Muscle layer of colon (tissue), 2 donors: ENCODE results near the gene SNRNP200.

Experiments used
- H3K27ac ChIP-seq: one replicate; pipeline ENCODE4 v1.7.0; 2013; ENCODE audit warnings: low read depth, mild to moderate bottlenecking, low read length, moderate library complexity
- H3K27me3 ChIP-seq, 2 donors: one replicate each; pipeline ENCODE4 v1.7.0; 2013; ENCODE audit warnings: low read length in 2 of 2, mild to moderate bottlenecking in 2 of 2; ENCODE audit not compliant: insufficient read depth in 2 of 2, control insufficient read depth in 1 of 2
- H3K36me3 ChIP-seq: one replicate; pipeline ENCODE4 v1.7.0; 2013; ENCODE audit warnings: mild to moderate bottlenecking, low read length; ENCODE audit not compliant: insufficient read depth
- H3K4me1 ChIP-seq: one replicate; pipeline ENCODE4 v1.7.0; 2013; ENCODE audit warnings: mild to moderate bottlenecking, low read length; ENCODE audit not compliant: insufficient read depth
- H3K4me3 ChIP-seq, 2 donors: one replicate each; pipeline ENCODE4 v1.7.0; 2013; ENCODE audit warnings: low read length in 2 of 2, low read depth in 1 of 2, mild to moderate bottlenecking in 1 of 2, moderate library complexity in 1 of 2
- H3K9ac ChIP-seq: one replicate; pipeline ENCODE4 v1.7.0; 2013; ENCODE audit warnings: low read length
- H3K9me3 ChIP-seq: one replicate; pipeline ENCODE4 v1.7.0; 2013; ENCODE audit warnings: mild to moderate bottlenecking, low read length
- donor health status: abdominal sarcoma.
- donor health status: Adenocarcinoma of cecum.

SNRNP200 gene

DNA sequence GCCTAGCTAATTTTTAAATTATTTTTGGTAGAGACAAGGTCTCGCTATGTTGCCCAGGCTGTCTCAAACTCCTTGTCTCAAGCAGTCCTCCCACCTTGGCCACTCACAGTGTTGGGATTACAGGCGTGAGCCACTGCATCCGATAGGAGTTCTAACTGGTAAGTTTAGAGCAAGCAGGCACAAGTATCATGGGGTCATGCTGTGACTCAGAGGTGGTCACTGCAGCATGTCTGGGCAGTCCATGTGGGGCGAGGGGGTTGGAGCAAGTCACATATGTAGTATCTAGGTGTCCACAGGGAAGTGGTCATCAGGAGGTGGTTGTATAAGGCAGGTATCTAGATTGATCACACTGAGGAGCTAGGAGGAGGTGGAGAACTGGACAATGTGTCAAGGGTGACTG is 74.0 kb downstream of the SNRNP200 start:
- no peaks in the 10 kb centered on the region for H3K27me3 ChIP-seq
- no peak overlapping the region for H3K27ac ChIP-seq
- no peak overlapping the region for H3K4me3 ChIP-seq
- H3K9me3 ChIP-seq: no peaks in the 10 kb centered on the region
- H3K9ac ChIP-seq: no peak overlapping the region
- peaks cover under 1% of the 10 kb centered on the region for H3K36me3 ChIP-seq
- H3K4me1 ChIP-seq: no peaks in the 10 kb centered on the region

DNA sequence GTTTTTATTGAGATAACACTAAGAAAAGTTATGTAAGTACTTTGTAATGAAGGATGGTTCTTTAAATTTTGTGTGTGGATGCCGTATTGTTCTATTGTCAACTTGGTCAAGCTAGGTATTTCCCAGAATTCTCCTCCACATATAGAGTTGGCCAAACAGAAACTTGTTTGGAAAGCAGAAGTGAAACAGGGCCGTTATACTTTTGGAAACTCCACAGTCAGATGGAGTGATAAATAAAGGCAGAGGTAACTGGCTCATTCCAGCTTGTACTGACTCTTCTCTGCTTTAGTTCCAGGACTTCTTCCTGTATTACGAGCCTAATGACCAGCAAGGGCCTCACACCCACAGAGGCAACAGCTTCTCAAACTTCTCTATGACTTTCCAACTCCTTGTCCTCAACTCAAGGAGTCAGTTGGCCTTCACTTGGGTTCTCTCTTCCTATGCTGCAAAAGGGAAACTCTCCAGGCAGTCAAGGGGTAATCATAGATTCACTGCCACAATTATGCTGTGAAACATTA is 80.3 kb downstream of the SNRNP200 start:
- H3K4me3 ChIP-seq: no peak overlapping the region
- no peak overlapping the region for H3K9ac ChIP-seq
- no peaks in the 10 kb centered on the region for H3K36me3 ChIP-seq
- no peaks in the 10 kb centered on the region for H3K4me1 ChIP-seq
- H3K9me3 ChIP-seq: no peaks in the 10 kb centered on the region
- H3K27ac ChIP-seq: no peak overlapping the region
- H3K27me3 ChIP-seq: no peaks in the 10 kb centered on the region
